ENCODE data around the gene DIAPH2.

DIAPH2 gene

DNA sequence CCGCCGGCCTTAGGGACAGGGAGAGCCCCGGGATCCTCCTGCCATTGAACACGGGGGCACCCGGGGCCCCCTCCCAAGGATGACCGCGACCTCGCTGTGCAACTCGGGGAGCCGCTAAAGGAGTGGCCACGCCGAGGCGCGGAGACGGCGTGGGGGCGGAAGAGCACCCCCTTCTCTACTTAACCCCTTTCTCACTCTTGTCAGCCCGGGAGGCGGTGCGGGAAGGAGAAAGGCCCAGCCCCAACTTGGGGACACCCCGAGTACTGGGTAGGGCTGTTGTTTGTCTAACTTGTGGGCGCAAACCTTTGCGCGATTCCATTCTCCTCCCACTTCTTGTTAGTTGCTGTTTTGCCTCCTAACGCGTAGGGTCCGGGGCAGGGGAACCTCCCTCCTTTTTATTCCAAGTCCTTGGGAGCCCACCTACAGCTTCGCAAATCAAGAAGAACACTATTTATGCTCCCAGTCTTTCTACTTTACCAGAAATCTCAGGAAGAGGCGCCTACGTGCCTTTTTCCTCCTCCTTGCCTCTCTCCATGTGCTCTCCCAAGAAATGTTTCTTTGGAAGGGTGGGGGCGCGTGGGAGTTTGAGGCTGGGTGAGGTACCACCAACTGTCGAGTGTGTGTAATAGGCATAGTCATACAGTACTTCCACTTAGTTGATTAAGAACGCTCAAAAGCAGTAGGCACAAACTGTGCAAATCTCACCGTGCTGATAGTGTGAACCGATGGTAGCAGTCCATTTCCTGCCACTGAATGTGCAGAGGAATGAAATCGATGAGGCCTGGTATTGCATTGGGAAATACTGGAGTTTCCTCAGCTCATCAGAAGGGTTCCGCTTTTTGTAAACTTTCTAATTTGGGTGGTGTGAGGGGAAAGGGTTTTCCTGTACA is 813 bp downstream of the DIAPH2 start:
- peak; percentile 49 for DNase-seq
- peak overlapping the region; percentile 16 for H3K27ac Mint-ChIP-seq
- peak overlapping the region; percentile 99 for H3K4me3 Mint-ChIP-seq
- no peaks in the 10 kb centered on the region for H3K9me3 Mint-ChIP-seq
- peaks cover 32% of the 10 kb centered on the region for H3K4me1 Mint-ChIP-seq
- TF ChIP-seq, protein P1, sequence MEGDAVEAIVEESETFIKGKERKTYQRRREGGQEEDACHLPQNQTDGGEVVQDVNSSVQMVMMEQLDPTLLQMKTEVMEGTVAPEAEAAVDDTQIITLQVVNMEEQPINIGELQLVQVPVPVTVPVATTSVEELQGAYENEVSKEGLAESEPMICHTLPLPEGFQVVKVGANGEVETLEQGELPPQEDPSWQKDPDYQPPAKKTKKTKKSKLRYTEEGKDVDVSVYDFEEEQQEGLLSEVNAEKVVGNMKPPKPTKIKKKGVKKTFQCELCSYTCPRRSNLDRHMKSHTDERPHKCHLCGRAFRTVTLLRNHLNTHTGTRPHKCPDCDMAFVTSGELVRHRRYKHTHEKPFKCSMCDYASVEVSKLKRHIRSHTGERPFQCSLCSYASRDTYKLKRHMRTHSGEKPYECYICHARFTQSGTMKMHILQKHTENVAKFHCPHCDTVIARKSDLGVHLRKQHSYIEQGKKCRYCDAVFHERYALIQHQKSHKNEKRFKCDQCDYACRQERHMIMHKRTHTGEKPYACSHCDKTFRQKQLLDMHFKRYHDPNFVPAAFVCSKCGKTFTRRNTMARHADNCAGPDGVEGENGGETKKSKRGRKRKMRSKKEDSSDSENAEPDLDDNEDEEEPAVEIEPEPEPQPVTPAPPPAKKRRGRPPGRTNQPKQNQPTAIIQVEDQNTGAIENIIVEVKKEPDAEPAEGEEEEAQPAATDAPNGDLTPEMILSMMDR (IDR thresholded peaks at IDR 0.05): no peak
- peaks cover 3% of the 10 kb centered on the region for H3K27me3 Mint-ChIP-seq (ENCODE audit: low read depth, poor library complexity)
- H3K36me3 Mint-ChIP-seq (ENCODE audit: low read depth): no peaks in the 10 kb centered on the region

DNA sequence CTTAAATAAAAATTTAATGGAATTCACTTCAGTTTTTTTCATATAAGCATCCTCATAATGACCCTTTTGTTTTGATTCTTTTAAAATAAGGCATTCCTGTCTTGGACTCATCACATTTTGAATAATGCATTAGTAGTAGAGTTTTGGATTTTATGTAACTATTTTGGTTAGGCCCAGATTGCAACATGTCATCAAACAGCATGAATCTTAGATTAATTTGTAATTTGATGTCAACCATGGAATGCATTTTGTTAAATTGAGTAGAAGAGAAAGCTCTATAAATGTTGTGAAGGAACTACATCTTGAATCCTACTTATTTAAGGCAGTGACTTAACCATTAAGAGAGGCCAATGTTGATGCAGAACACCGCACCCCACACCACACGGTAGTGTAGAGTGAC is 3.1 kb downstream of the DIAPH2 start:
- peaks cover 29% of the 10 kb centered on the region for H3K4me1 Mint-ChIP-seq
- TF ChIP-seq, protein P1 (IDR thresholded peaks at IDR 0.05): no peak
- no peak overlapping the region for H3K27ac Mint-ChIP-seq

DNA sequence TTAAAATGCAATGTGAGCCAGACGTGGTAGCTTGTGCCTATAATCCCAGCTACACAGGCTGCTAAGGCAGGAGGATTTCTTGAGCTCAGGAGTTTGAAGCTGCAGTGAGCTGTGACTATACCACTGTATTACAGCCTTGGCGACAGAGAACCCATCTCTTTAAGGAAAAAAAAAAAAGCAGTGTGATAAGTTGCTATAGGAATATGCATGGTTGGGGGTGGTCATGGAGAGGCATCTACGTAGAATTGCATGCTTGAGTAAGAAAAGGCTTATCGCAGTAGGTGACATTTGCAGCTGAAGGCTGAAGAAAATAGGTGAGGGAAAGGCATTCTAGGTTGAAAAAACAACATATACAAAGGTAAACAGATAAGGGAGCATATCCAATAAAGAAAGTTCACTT is 4.1 kb downstream of the DIAPH2 start:
- peaks cover 29% of the 10 kb centered on the region for H3K4me1 Mint-ChIP-seq
- no peaks in the 10 kb centered on the region for H3K9me3 Mint-ChIP-seq
- H3K27ac Mint-ChIP-seq: no peak overlapping the region
- H3K4me3 Mint-ChIP-seq: no peak overlapping the region
- H3K27me3 Mint-ChIP-seq (ENCODE audit: low read depth, poor library complexity): no peaks in the 10 kb centered on the region
- no peaks in the 10 kb centered on the region for H3K36me3 Mint-ChIP-seq (ENCODE audit: low read depth)
- TF ChIP-seq, protein P1 (IDR thresholded peaks at IDR 0.05): no peak
- DNase-seq: no peak

More for the DNA sequence above, 3.1 kb downstream of the DIAPH2 start:
- no peak for DNase-seq
- Mint-ChIP-seq H3K27me3 (ENCODE audit: low read depth, poor library complexity) (no peaks in the 10 kb centered on the region), H3K4me3 (no peak overlapping the region), H3K36me3 (ENCODE audit: low read depth) (no peaks in the 10 kb centered on the region), H3K9me3 (no peaks in the 10 kb centered on the region)

DNA sequence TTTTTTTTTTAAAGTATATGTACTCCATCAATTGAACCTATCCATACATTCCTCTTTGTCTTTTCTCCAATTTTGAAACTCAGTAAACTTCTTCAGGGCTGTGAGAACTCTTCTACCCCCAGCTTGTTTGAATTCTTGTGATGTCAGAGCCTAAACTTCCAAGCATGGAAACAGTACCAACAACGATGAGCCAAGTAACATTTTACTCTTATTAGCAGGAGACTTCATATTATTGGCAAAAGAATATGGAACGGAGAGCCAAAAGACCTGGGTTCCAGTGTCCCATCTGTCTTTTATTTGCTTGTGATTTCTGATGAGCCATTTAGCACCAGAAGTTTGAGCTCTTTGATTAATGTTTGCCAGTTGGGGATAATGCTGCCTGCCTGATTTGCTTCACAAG is 5.3 kb downstream of the DIAPH2 start:
- Mint-ChIP-seq H3K27me3 (ENCODE audit: low read depth, poor library complexity) (no peaks in the 10 kb centered on the region), H3K36me3 (ENCODE audit: low read depth) (no peaks in the 10 kb centered on the region), H3K9me3 (no peaks in the 10 kb centered on the region), H3K4me3 (no peak overlapping the region), H3K27ac (no peak overlapping the region), H3K4me1 (peaks cover 28% of the 10 kb centered on the region)
- no peak for DNase-seq
- TF ChIP-seq, protein P1 (IDR thresholded peaks at IDR 0.05): no peak

DNA sequence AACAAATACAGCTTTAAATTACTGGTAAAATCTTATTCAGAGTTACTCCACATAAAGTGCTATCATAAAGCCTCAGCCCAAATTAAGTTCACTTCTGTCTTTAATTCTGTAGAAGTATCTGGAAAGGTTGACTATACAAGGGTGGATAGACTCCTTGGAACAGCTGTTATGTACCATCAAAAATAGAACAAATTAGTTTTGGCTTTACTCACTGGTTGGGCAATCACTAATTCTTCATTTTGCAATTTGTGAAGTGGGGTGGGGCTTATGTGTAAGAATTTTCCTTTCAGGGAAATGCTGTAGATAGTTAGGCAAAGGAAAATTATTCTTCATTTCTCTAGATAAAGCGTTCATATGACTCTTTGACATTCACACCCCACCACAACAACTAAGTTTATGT is 7.8 kb downstream of the DIAPH2 start:
- DNase-seq: no peak
- Mint-ChIP-seq H3K27me3 (ENCODE audit: low read depth, poor library complexity) (no peaks in the 10 kb centered on the region), H3K9me3 (no peaks in the 10 kb centered on the region), H3K36me3 (ENCODE audit: low read depth) (no peaks in the 10 kb centered on the region), H3K27ac (no peak overlapping the region), H3K4me1 (peaks cover 10% of the 10 kb centered on the region), H3K4me3 (no peak overlapping the region)
- TF ChIP-seq, protein P1 (IDR thresholded peaks at IDR 0.05): no peak

DNA sequence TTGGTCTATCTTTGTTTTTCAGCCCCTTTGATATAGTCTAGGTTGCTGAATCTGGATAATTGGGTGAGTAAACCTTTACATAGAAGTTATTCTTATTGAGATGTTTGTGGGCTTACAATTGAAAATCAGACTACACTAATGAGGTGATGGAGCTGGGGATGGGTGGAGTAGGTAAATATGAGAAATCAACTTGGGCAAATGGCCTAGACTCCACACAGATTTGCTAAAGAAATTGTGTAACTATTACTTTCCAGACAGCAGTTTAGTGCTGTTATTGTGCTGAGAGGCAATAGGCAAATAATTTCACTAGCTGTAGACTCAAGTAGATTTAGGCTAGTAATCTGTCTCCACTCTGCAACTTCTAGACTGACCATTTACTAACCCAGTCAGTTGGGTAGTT is 8.2 kb downstream of the DIAPH2 start:
- H3K4me1 Mint-ChIP-seq: peaks cover 10% of the 10 kb centered on the region
- no peak overlapping the region for H3K27ac Mint-ChIP-seq
- no peaks in the 10 kb centered on the region for H3K9me3 Mint-ChIP-seq
- H3K4me3 Mint-ChIP-seq: no peak overlapping the region
- TF ChIP-seq, protein P1 (IDR thresholded peaks at IDR 0.05): no peak
- H3K27me3 Mint-ChIP-seq (ENCODE audit: low read depth, poor library complexity): no peaks in the 10 kb centered on the region
- DNase-seq: no peak
- no peaks in the 10 kb centered on the region for H3K36me3 Mint-ChIP-seq (ENCODE audit: low read depth)

Data from nephron progenitor cell (in vitro differentiated cells).